ENCODE data around the gene RHEBL1. TPM values are rescaled to one million over a fixed set of nuclear protein-coding genes. Genes with fewer than 3 reads are reported as not detected.

The RHEBL1 gene
- total and polyA plus RNA-seq, 7 donors: 0.21 to 1.2 (median 0.77) TPM; not detected in 3

DNA sequence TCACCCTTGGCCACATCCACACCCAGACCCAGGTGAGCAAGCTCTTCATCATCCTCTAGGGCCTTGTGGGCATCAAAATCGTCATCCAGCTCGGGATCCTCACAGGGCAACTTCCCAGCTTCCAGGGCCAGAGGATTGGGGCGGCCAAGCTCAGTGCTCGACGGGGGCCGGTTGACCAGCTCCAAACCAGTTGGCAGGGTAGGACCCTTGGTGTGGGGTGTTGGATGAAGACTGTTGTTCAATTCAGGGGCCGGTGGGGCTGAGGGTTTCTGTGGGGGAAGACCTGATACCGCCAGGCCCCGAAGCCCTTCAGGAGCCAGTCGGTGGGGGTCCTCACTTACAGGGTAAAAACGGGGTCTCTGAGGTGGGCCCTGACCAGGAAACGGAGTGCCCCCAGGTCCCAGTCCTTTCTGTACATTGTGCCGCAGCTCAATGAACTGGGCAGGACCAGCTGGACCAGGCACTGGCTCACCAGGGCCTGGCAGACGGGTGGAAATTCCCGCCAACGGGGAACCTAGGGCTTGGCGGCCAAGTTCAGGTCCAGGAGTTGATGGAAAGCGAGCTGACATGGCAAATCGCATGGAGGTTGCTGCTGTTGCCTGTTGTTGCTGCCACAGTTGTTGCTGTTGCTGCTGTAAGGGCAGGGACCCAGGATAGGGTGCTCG, 31.4 kb downstream of the RHEBL1 start:
- no peak overlapping the region for H3K4me3 ChIP-seq
- 82 to 93% (median 85%) methylated on average over 19 to 20 of the region's 20 CpGs for WGBS, 3 donors
- H3K4me1 ChIP-seq: no peaks in the 10 kb centered on the region
- intact Hi-C loops (cut with DNase I): no loop called here
- H3K36me3 ChIP-seq (ENCODE audit: insufficient read depth in 1 of 2, low read depth in 1 of 2): peaks cover 11 to 98% of the 10 kb centered on the region in 2 donors
- no peak for DNase-seq
- TF ChIP-seq, protein P1, sequence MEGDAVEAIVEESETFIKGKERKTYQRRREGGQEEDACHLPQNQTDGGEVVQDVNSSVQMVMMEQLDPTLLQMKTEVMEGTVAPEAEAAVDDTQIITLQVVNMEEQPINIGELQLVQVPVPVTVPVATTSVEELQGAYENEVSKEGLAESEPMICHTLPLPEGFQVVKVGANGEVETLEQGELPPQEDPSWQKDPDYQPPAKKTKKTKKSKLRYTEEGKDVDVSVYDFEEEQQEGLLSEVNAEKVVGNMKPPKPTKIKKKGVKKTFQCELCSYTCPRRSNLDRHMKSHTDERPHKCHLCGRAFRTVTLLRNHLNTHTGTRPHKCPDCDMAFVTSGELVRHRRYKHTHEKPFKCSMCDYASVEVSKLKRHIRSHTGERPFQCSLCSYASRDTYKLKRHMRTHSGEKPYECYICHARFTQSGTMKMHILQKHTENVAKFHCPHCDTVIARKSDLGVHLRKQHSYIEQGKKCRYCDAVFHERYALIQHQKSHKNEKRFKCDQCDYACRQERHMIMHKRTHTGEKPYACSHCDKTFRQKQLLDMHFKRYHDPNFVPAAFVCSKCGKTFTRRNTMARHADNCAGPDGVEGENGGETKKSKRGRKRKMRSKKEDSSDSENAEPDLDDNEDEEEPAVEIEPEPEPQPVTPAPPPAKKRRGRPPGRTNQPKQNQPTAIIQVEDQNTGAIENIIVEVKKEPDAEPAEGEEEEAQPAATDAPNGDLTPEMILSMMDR (IDR thresholded peaks at IDR 0.05): no peak
- H3K9me3 ChIP-seq: no peaks in the 10 kb centered on the region
- no peak for ATAC-seq
- no peak overlapping the region for H3K27ac ChIP-seq
- no peaks in the 10 kb centered on the region for H3K27me3 ChIP-seq (ENCODE audit: insufficient read depth in 3 of 3, low read length in 2 of 3)

DNA sequence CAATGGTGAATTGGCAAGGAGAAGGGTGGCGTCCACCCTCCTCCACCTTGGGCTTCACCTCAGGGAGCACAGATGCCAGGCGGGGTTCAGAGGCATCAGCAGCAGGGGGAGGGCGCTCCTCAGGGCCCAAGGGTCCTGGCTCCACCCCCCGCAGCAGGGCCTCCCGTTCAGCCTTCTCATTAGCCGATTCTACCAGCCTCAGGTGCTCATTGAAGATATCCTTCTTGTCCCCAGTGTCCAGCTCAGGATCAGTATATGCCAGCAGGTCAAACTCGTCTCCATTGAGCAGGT, 31.9 kb downstream of the RHEBL1 start:
- WGBS, 3 donors: 83 to 91% (median 84%) methylated on average over 7 of the region's 7 CpGs
- H3K4me3 ChIP-seq: no peak overlapping the region
- no peaks in the 10 kb centered on the region for H3K4me1 ChIP-seq
- no peak overlapping the region for H3K27ac ChIP-seq
- no peaks in the 10 kb centered on the region for H3K9me3 ChIP-seq
- peaks cover 9 to 98% of the 10 kb centered on the region in 2 donors for H3K36me3 ChIP-seq (ENCODE audit: insufficient read depth in 1 of 2, low read depth in 1 of 2)
- DNase-seq: no peak
- H3K27me3 ChIP-seq (ENCODE audit: insufficient read depth in 3 of 3, low read length in 2 of 3): no peaks in the 10 kb centered on the region
- TF ChIP-seq, protein P1 (IDR thresholded peaks at IDR 0.05): no peak
- no peak for ATAC-seq
- intact Hi-C loops (cut with DNase I): no loop called here

DNA sequence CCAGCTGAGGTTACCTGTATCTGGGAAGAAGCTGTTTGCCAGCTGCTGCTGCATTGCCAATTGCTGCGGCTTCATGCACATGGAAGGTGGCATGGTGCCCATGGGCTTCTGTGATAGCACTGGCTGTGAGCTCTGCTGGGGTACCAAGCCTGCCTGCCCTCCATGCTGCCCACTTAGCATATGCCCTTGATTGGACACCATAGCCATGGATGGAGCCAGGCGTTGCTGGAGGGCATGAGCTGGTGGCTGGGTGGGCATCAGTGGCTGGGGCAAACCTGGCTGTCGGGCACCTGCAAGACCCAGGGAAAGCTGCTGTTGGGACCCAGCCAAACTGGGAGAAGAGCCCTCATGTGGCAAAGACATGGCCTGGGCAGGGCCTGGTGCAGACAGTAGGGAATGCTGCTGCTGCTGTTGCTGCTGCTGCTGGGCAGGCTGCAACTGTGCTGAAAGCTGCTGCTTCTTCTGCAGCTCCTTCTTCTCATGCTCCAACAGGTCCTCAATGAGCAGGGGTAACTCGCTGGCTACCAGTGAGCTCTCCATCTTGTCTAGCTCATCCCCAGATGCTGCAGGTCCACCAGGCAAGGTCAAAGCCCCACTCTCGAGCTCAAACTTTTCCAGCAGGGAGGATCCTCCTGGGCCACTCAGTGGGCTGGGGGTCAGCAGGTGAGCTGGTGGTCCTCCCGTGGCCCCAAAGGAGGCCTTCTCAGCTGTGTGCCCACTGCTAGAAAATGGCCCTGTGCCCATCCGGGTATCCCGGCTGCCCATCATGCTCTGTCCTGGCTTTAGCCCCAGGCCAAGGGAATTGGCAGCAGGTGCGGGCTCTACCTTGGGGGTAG, 32.5 kb downstream of the RHEBL1 start:
- TF ChIP-seq, protein P1 (IDR thresholded peaks at IDR 0.05): no peak
- H3K9me3 ChIP-seq: no peaks in the 10 kb centered on the region
- intact Hi-C loops (cut with DNase I): no loop called here
- no peak for ATAC-seq
- no peak for DNase-seq
- H3K36me3 ChIP-seq (ENCODE audit: insufficient read depth in 1 of 2, low read depth in 1 of 2): peaks cover 8 to 98% of the 10 kb centered on the region in 2 donors
- no peaks in the 10 kb centered on the region for H3K4me1 ChIP-seq
- 80 to 84% (median 84%) methylated on average over 9 of the region's 9 CpGs for WGBS, 3 donors
- no peaks in the 10 kb centered on the region for H3K27me3 ChIP-seq (ENCODE audit: insufficient read depth in 3 of 3, low read length in 2 of 3)
- no peak overlapping the region for H3K27ac ChIP-seq
- H3K4me3 ChIP-seq: no peak overlapping the region

DNA sequence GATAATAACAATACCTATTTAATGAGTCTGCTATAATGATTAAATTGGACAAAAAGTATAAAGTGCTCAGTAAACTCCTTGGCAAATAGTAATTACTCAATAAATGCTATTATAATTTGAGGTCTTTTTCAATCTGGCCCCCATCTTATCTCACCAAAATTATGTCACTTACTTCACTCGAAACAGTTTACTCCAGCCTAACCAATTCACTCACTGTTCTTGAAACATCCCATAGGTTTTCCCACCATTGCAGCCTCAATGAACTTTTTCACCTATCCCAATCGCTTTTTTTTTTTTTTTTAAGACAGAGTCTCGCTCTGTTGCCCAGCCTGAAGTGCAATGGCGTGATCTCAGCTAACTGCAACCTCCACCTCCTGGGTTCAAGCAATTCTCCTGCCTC, 33.8 kb downstream of the RHEBL1 start:
- Histone ChIP-seq H3K9me3 (no peaks in the 10 kb centered on the region), H3K27me3 (ENCODE audit: insufficient read depth in 3 of 3, low read length in 2 of 3) (no peaks in the 10 kb centered on the region), H3K27ac (no peak overlapping the region), H3K36me3 (ENCODE audit: insufficient read depth in 1 of 2, low read depth in 1 of 2) (peaks cover 8 to 98% of the 10 kb centered on the region in 2 donors), H3K4me3 (no peak overlapping the region), H3K4me1 (no peaks in the 10 kb centered on the region)
- intact Hi-C loops (cut with DNase I): no loop called here
- 81 to 94% (median 85%) methylated on average over 4 of the region's 4 CpGs for WGBS, 3 donors
- ATAC-seq: no peak
- TF ChIP-seq, protein P1 (IDR thresholded peaks at IDR 0.05): no peak
- DNase-seq: no peak

All from psoas muscle (tissue), 8 donors.